PC-3 (cell line): ENCODE measurements around the gene MXD3. TPM values are rescaled to one million over a fixed set of nuclear protein-coding genes. Genes with fewer than 3 reads are reported as not detected.

ENCODE experiments used
- ATAC-seq: fragments of 200-7000 bp; cut with Tn5 transposase; 2 replicates; pipeline ENCODE4 v1.9.1; 2020; ENCODE audit warnings: mild to moderate bottlenecking, moderate library complexity
- BruUV-seq: library from RNA; stranded (reverse); fragments of 400-500 nt; replicated peaks from 2 replicates; lab custom pipeline; 2021; lab: Mats Ljungman, UMichigan
- CTCF ChIA-PET: fragments of 300-600 bp; sonication (Branson Sonifier 250); formaldehyde crosslinking; loops from one replicate; lab custom pipeline; 2022; ENCODE audit warnings: antibody characterized with exemption; lab: Charles Lee
- POLR2A ChIA-PET: fragments of 300-600 bp; sonication (Branson Sonifier 250); formaldehyde crosslinking; loops from one replicate; lab custom pipeline; 2022; ENCODE audit warnings: antibody characterized with exemption; ENCODE audit not compliant: unreplicated experiment; lab: Charles Lee
- DNase-seq: peaks from one replicate; pipeline ENCODE4 v3.0.0-alpha.2; 2015
- H2AFZ ChIP-seq: fragments of 300-600 bp; sonication (generic); 2 replicates; pipeline ENCODE4 v1.6.0; 2016; ENCODE audit warnings: antibody characterized with exemption, low read length
- H3F3A ChIP-seq: fragments of 300-600 bp; sonication (generic); one replicate; pipeline ENCODE4 v1.6.0; 2017; ENCODE audit warnings: antibody characterized with exemption, low read length, control low read depth, mild to moderate bottlenecking; ENCODE audit not compliant: unreplicated experiment
- H3K27ac ChIP-seq: fragments of 300-600 bp; sonication (generic); 2 replicates; pipeline ENCODE4 v1.5.1; 2016; ENCODE audit warnings: mild to moderate bottlenecking, low read length
- H3K27me3 ChIP-seq: fragments of 300-600 bp; sonication (generic); 2 replicates; pipeline ENCODE4 v1.6.1; 2016; ENCODE audit warnings: low read length, mixed read lengths
- H3K36me3 ChIP-seq: fragments of 300-600 bp; sonication (generic); 2 replicates; pipeline ENCODE4 v1.6.1; 2016; ENCODE audit warnings: low read depth, mixed run types, low read length, mixed read lengths
- H3K4me1 ChIP-seq: fragments of 300-600 bp; sonication (generic); 2 replicates; pipeline ENCODE4 v1.5.1; 2016; ENCODE audit warnings: low read length; ENCODE audit not compliant: insufficient read depth
- H3K4me2 ChIP-seq: fragments of 300-600 bp; sonication (generic); 2 replicates; pipeline ENCODE4 v1.6.0; 2016; ENCODE audit warnings: low read length
- H3K4me3 ChIP-seq: fragments of 300-600 bp; sonication (generic); 2 replicates; pipeline ENCODE4 v1.5.1; 2016; ENCODE audit warnings: mild to moderate bottlenecking, low read length, mixed read lengths
- H3K79me2 ChIP-seq: fragments of 300-600 bp; sonication (generic); 2 replicates; pipeline ENCODE4 v1.6.1; 2017; ENCODE audit warnings: low read length, mixed read lengths
- H3K9ac ChIP-seq: fragments of 300-600 bp; sonication (generic); 2 replicates; pipeline ENCODE4 v1.6.0; 2016; ENCODE audit warnings: mild to moderate bottlenecking, low read length
- H3K9me2 ChIP-seq: fragments of 300-600 bp; sonication (generic); replicated peaks from 2 replicates; pipeline ENCODE4 v1.6.1; 2016; ENCODE audit warnings: mixed run types, low read length, mixed read lengths
- H3K9me3 ChIP-seq: fragments of 300-600 bp; sonication (generic); 2 replicates; pipeline ENCODE4 v1.6.1; 2016; ENCODE audit warnings: low read length, mixed read lengths
- H4K20me1 ChIP-seq: fragments of 300-600 bp; sonication (generic); 2 replicates; pipeline ENCODE4 v1.6.1; 2016; ENCODE audit warnings: low read length, mixed read lengths
- CTCF ChIP-seq: fragments of 300-600 bp; sonication (generic); conservative IDR thresholded peaks from 2 replicates; pipeline ENCODE4 v1.5.1; 2017; ENCODE audit warnings: antibody characterized with exemption, low read depth, mild to moderate bottlenecking, low read length
- EZH2 ChIP-seq: fragments of 300-600 bp; sonication (generic); IDR thresholded peaks from one replicate; pipeline ENCODE4 v1.6.1; 2017; ENCODE audit warnings: antibody characterized with exemption, mild to moderate bottlenecking, low read length; ENCODE audit not compliant: unreplicated experiment
- EZH2phosphoT487 ChIP-seq: fragments of 300-600 bp; sonication (generic); IDR thresholded peaks from 2 replicates; pipeline ENCODE4 v1.6.1; 2018; ENCODE audit warnings: mild to moderate bottlenecking, antibody characterized with exemption, low read length, borderline replicate concordance
- intact Hi-C: fragments of 100-400 bp; cut with micrococcal nuclease; formaldehyde crosslinking; loops from 2 replicates; pipeline ENCODE4 v1.9.0; 2023
- total RNA-seq: library from RNA; depleted of rRNA; stranded (reverse); fragments of >200 nt; gene quantifications from 2 replicates; pipeline ENCODE4 v1.2.3, GENCODE V29; 2014

MXD3 gene
- total RNA-seq, 1 experiment from 2014 or later = 45.7 TPM

- ChIA-PET CTCF (no interaction called here), POLR2A (no interaction called here)
- H3K9ac ChIP-seq = no peak overlapping the region
- H3K27me3 ChIP-seq = no peaks in the 10 kb centered on the region
- H2AFZ ChIP-seq = no peak overlapping the region
- H3K36me3 ChIP-seq = peaks cover 4% of the 10 kb centered on the region; the same call in 1 of the 2 replicates
- H3K9me2 ChIP-seq = no peaks in the 10 kb centered on the region
- TF ChIP-seq EZH2 (no peak), CTCF (no peak), EZH2phosphoT487 (no peak)
- no peaks in the 10 kb centered on the region for H3K9me3 ChIP-seq
- no peak for ATAC-seq
- no peak overlapping the region for H3K4me3 ChIP-seq
- H3K4me1 ChIP-seq = peaks cover 20% of the 10 kb centered on the region
- H3K4me2 ChIP-seq = no peak overlapping the region
- no peak for DNase-seq
- H3F3A ChIP-seq = no peaks in the 10 kb centered on the region
- no peaks in the 10 kb centered on the region for H3K79me2 ChIP-seq
- BruUV-seq = no TSS peak
- intact Hi-C loops = no loop called here
- H3K27ac ChIP-seq = no peak overlapping the region
- H4K20me1 ChIP-seq = no peaks in the 10 kb centered on the region
Observed at GRCh38 chr5:177329883-177330282, 18.2 kb upstream of the MXD3 start.

- CTCF ChIA-PET = interaction anchor here (0.6 kb wide), 1 partner anchor 20 kb away, joined by 11 read pairs; no protein-coding TSS in a partner anchor
- Histone ChIP-seq H3K27ac (no peak overlapping the region), H3K9me2 (no peaks in the 10 kb centered on the region), H3K79me2 (no peaks in the 10 kb centered on the region), H3F3A (no peaks in the 10 kb centered on the region), H3K4me1 (peaks cover 20% of the 10 kb centered on the region), H4K20me1 (no peaks in the 10 kb centered on the region), H3K9ac (no peak overlapping the region), H3K27me3 (no peaks in the 10 kb centered on the region), H2AFZ (no peak overlapping the region), H3K4me2 (peak overlapping the region; percentile 29; the same call in 1 of the 2 replicates), H3K36me3 (no peaks in the 10 kb centered on the region; the same call in 1 of the 2 replicates), H3K9me3 (no peaks in the 10 kb centered on the region), H3K4me3 (no peak overlapping the region)
- TF ChIP-seq EZH2phosphoT487 = no peak
- no peak for TF ChIP-seq CTCF
- no peak for TF ChIP-seq EZH2
- no TSS peak for BruUV-seq
- POLR2A ChIA-PET = interaction anchor here (0.6 kb wide), 3 partner anchors 10 to 97 kb away, joined by 5 to 9 read pairs (median 7); partner anchors contain the start of gene GRK6
- intact Hi-C loops = no loop called here
- DNase-seq (no peak), ATAC-seq (no peak)
Observed at GRCh38 chr5:177328545-177329231, 17.0 kb upstream of the MXD3 start.
